Epithelial cell of esophagus (primary cell): ENCODE results near the gene TAS2R31.

Experiments
- DNase-seq: peaks from one replicate; pipeline ENCODE4 v3.0.0; 2010; ENCODE audit warnings: low read depth
- H3K4me3 ChIP-seq: 2 replicates; pipeline ENCODE4 v1.5.1; 2011; ENCODE audit warnings: mild to moderate bottlenecking, low read length, control low read depth
- CTCF ChIP-seq: IDR thresholded peaks from 2 replicates; pipeline ENCODE4 v1.5.1; 2011; ENCODE audit warnings: low read depth, mild to moderate bottlenecking, low read length, control low read depth, inconsistent platforms; ENCODE audit not compliant: insufficient read depth; ENCODE audit errors: missing control alignments

The TAS2R31 gene

GRCh38 chr12:10994307-10994706 lies 36.9 kb downstream of the TAS2R31 start:
- H3K4me3 ChIP-seq = no peak overlapping the region
- TF ChIP-seq CTCF = no peak
- DNase-seq = no peak

DNA sequence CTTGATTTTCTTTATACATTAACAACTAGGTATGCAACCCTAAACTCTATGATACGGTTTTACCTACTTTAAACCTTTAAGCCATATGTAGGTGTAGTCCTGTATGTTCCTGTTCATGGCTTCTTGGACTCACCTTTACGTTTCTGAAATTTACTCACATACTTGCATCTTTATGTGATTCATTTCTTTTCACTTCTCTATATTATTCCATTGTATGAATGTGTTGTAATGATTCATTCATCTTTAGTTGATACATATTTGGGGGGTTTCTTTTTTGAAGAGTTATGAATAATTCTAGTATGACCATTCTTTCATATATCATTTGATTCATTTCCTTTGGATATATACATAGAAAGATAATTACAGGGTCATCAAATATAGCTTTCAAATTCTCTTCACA lies 42.1 kb downstream of the TAS2R31 start:
- no peak for TF ChIP-seq CTCF
- no peak for DNase-seq
- H3K4me3 ChIP-seq = no peak overlapping the region

DNA sequence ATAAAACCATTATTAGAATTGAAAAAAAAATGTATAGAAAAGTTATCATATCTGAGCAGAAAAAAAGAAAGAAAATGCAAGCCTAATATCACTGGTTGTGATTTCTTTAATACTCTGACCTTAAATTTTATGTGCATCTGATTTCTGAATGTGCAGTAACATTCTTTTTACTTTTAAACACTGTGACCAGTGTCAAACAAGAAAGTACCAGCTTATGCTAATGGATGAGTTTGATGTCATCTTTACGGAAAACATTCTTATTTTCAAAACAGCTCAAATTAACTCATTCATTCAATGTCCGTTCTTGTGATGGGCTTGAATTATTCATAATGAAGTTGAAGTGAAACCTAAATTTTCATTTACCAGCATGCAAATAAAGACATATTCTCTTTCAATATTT lies 44.4 kb downstream of the TAS2R31 start, which contains the start of gene TAS2R50:
Gene TAS2R50 (minus strand): TSS at position 101 of the 400 bp plus-strand sequence. CDS start 52 bp downstream, at position 49.
- no peak within 1 kb of the TSS for H3K4me3 ChIP-seq
- no peak for TF ChIP-seq CTCF
- DNase-seq = no peak

- DNase-seq = no peak
Observed at GRCh38 chr12:10982244-10982643, 49.0 kb downstream of the TAS2R31 start.

More at GRCh38 chr12:10982244-10982643, 49.0 kb downstream of the TAS2R31 start:
- no peak overlapping the region for H3K4me3 ChIP-seq
- TF ChIP-seq CTCF = no peak
